Measurements from ENCODE around the gene UBE2E2.

The UBE2E2 gene

DNA sequence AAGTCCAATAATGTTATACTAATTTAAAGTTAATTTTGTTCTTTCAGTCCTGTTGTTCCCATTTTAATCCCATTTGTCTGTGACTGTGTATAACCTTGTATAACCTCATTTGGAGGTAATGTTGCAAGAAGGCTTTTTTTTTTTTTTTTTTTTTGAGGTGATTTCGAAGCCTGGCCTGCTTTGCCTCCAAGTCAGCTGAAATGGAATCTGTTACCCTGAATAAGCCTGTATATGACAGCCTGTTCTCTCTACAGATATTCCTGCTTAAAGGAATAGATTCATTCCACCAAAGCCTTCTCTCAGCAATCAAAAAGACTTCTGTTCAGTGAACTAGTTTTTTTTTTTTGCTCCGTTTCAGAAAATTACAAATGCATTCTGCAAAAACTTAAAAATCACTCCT is 330.9 kb downstream of the UBE2E2 start:
- no peak for DNase-seq (ENCODE audit: low read depth in 2 of 2)

DNA sequence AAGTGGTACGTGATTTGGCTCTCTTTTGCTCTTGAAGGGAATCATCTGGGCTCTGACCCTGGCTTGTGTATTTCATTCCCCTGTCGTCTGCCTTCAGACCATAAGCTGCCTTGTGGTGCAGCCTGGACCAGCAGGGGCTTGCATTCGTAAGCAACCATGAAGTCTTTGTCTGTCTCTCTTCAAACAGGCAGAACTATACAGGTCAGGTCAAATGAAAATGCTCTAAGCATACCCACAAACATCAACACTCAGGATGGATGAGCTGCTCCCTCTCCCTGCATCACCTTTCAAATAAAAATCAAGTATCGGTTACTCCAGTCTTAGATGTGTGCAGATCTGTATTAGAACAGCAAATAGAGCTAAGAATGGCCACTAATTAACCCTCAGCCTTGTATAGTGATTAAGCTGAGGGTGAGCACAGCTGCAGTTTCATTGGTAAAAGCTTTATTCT is 334.0 kb downstream of the UBE2E2 start:
- DNase-seq (ENCODE audit: low read depth in 2 of 2), result no peak

GRCh38 chr3:23539185-23539584 is 336.1 kb downstream of the UBE2E2 start:
- DNase-seq (ENCODE audit: low read depth in 2 of 2), result no peak

DNA sequence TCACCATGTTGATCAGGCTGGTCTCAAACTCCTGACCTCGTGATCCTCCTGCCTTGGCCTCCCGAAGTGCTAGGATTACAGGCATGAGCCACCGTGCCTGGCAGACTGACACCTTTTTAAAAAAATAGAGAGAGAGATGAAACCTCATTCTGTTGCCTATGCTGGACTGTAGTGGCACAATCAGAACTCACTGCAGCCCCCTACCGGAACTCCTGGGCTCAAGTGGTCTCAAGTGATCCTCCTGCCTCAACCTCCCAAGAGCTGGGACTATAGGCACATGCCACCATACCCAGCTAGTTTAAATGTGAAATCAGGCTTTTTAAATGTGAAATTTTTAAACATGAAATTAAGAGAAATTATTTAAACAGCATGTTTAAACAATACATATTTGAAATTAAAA is 337.5 kb downstream of the UBE2E2 start:
- no peak for DNase-seq (ENCODE audit: low read depth in 2 of 2)

GRCh38 chr3:23542079-23542478 is 339.0 kb downstream of the UBE2E2 start:
- no peak for DNase-seq (ENCODE audit: low read depth in 2 of 2)

DNA sequence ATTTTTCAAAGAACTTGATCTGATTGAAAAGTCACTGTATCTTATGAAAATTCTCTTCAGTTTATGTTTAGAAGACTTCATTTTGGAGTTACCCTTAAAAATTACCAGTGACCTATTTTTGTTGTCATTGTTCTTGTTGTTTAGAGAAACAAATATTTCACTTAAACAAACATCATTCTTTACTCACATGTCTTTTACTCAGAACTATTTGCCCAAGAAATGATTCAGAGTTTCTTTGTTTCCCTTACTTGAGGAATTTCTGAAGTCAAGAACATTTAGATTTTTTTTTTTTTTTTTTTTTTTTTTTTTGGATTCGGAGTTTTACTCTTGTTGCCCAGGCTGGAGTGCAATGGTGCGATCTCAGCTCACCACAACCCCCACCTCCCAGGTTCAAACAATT is 343.1 kb downstream of the UBE2E2 start:
- no peak for DNase-seq (ENCODE audit: low read depth in 2 of 2)

DNA sequence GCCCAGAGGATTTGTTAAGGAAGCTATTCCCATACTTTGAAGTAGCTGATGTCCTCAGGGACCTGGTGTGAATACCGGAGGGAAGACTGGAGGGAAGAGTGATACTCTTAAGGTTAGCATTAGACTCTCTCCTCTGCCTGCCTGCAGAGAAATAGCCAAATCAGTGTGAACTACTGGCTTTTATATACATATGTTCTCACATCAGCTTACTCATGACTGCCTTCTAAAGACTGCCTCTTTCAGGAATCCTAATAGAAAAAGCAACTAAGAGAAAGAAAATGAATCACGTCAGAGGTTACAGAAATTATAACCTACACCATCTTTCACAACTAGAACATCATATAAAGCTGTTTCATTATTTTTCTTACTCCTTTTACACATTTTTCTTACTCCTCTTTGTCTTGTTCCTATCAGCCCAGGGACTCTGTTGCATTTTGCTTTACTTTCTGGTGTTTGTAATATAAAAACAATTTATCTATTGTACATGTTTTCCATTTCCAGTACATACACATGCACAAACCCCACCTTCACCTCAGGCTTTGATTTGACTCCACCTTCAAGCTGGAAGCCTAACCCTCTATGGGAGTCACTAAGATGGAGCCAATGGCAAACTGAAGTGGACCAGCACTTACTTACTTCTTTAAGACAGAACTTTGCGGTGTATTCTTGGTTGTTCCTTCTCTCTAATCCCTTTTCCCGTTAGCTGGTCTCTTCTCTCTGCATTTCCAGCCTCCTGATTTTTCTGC is 345.0 kb downstream of the UBE2E2 start:
- DNase-seq (ENCODE audit: low read depth in 2 of 2), result no peak

DNA sequence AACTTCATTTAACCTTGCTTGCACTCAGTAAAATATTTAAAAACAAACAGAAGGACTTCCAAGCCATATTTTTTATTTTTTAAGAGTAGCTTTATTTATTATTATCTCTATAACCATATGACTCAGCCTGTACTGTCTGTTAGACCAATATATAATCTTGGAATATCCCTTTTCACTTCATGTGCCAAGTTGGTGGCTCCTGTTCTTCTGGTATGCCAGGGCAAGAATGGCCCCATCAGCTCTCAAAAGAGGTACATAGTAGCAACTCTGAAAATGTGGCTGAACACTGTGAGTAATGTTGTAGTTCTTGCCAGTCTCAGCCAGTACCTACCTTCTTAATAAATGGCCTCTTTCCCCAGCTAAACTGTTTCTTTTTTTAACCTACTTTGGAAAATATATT is 345.6 kb downstream of the UBE2E2 start:
- DNase-seq (ENCODE audit: low read depth in 2 of 2), result no peak

GRCh38 chr3:23549148-23549910 is 346.2 kb downstream of the UBE2E2 start:
- DNase-seq (ENCODE audit: low read depth in 2 of 2), result no peak

DNA sequence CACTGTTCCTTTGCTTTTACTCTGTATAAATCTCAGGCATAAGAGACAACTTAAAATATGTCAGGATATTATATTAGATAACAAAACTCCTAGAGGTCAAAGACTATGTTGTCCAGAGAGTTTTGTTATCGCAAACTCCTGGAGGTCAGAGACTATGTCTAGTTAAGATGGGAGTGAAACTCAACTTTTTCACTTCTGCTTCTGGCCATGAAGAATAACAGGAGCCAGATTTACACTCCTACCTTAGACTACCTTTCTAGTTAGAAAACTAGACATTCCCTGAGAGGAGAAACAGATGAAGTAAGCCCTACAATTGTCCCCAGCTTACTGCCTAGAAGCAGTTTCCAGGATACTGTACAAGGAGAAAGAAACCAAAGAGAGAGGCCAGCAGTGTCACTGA is 347.3 kb downstream of the UBE2E2 start:
- DNase-seq (ENCODE audit: low read depth in 2 of 2), result no peak

DNA sequence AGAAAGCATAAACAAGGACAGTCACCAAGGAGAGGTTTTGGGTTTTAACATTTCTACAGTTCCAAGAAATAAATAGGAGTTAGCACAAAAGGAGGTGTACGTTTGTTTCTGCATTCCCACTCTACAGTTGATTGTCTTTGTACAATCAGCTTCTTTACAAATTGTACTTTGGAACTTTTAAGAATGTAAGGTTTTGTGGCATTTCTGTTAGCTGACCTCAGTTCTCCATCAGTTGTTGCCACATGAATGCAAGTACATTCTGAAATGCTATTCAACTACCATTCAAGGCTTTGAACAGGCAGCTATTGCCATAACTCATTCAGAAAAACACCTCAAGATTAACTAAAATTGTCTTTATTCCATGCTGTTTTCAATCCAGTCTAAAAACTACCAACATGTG is 349.4 kb downstream of the UBE2E2 start:
- no peak for DNase-seq (ENCODE audit: low read depth in 2 of 2)

GRCh38 chr3:23553353-23553752 is 350.2 kb downstream of the UBE2E2 start:
- DNase-seq (ENCODE audit: low read depth in 2 of 2), result no peak

GRCh38 chr3:23565041-23565775 is 362.1 kb downstream of the UBE2E2 start:
- no peak for DNase-seq (ENCODE audit: low read depth in 2 of 2)

DNA sequence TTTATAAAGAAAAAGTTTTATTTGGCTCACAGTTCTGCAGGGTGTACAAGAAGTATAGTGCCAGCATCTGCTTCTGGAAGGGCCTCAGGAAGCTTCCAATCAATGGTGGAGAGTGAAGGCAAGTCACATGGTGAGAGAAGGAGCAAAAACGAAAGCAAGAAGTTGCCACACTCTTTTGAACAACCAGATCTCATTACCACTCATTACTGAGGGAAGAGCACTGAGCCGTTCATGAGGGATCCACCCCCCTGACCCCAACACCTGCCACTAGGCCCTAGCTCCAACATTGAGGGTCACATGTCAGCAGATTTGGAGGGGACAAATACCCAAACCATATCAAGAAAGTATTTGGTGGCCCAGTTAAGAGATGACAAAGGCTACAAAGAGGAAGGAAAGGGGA is 363.4 kb downstream of the UBE2E2 start:
- no peak for DNase-seq (ENCODE audit: low read depth in 2 of 2)

GRCh38 chr3:23567917-23568316 is 364.8 kb downstream of the UBE2E2 start:
- DNase-seq (ENCODE audit: low read depth in 2 of 2), result no peak

DNA sequence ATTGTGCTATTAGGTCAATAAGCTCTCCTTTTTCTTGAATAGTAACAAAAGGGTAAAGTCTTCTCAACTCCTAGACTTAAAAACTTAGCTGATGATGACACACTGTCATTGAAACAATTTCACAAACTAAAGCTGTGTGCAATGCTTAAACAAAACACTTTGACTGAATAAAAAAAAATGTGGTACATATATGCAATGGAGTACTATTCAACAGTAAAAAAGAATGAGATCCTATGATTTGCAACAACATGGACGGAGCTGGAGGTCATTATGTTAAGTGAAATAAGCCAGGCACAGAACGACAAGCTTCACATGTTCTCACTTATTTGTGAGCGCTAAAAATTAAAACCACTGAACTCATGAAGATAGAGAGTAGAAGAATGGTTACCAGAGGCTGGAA is 370.7 kb downstream of the UBE2E2 start:
- no peak for DNase-seq (ENCODE audit: low read depth in 2 of 2)

GRCh38 chr3:23574822-23575315 is 371.7 kb downstream of the UBE2E2 start:
- DNase-seq (ENCODE audit: low read depth in 2 of 2), result no peak

- no peak for DNase-seq (ENCODE audit: low read depth in 2 of 2)
Measured at GRCh38 chr3:23575697-23576096, 372.6 kb downstream of the UBE2E2 start.

- DNase-seq (ENCODE audit: low read depth in 2 of 2), result no peak
Measured at GRCh38 chr3:23576379-23576959, 373.3 kb downstream of the UBE2E2 start.

DNA sequence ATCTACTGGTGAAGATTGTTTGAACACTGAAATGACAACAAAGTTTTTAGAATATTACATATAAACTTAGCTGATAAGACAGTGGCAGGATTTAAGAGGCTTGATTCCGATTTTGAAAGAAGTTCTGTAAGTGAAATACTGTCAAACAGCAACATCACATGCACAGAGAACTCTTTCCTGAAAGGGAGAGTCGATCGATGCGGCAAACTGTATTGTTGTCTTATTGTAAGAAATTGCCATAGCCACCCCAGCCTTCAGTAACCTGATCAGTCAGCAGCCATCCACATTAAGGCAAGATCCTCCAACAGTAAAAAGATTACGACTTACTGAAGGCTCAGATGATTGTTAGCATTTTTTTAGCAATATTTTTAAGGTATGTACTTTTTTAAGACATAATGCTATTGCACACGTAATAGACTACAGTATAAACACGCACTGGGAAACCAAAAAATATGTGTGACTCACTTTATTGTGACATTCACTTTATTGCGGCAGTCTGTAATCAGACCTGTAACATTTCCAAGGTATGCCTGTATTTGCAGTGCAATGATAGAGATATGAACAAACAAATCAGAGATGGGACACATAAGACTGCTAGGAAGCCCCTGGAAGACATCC is 377.1 kb downstream of the UBE2E2 start:
- DNase-seq (ENCODE audit: low read depth in 2 of 2), result no peak

- no peak for DNase-seq (ENCODE audit: low read depth in 2 of 2)
Measured at GRCh38 chr3:23583980-23584740, 381.0 kb downstream of the UBE2E2 start.

Measured in stimulated activated CD8-positive, alpha-beta memory T cell treated with anti-CD3 and anti-CD28 coated beads, Interleukin-2, amount 100 ng/mL, for 48 hours (primary cell).